Inflammatory macrophage (primary cell): ENCODE measurements around the gene LINGO3.

Experiments
- DNase-seq, 2 donors: peaks; one replicate each; pipeline ENCODE4 v3.0.0-alpha.2; 2020 to 2022

LINGO3 gene

DNA sequence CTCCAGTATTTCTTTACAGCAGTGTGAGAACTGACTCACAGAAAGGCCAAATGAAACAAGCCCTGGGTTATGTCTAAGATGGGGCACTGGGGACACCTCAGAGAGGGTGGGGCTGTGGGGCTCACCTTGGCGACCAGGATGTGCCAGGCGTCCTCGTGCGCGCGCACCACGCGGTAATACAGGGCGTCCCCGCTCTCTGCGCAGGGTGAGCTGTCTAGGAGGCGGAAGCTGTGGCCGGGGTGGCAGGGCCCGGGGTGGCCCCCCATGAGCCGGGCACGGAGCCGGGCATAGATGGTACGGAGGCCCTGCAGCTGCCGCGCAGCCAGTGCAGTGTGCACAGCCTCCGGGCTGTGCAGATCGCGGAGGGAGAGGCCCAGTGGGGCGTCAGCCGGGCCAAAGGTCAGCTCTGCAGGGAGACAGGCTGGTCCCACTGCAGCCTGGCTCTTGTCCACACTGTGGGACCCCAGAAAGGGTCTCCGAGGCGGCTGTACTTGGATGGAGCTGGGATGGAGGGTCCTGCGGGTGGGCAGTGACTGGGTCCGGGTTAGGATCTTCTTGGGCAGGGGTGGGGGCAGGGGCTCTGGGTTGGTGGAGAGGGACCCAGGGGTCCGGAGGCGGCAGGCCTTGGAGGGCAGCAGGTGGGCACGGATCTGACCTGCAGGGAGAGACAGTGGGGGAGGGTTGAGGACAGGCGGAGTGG, 29.3 kb downstream of the LINGO3 start:
- DNase-seq, result no peak

DNA sequence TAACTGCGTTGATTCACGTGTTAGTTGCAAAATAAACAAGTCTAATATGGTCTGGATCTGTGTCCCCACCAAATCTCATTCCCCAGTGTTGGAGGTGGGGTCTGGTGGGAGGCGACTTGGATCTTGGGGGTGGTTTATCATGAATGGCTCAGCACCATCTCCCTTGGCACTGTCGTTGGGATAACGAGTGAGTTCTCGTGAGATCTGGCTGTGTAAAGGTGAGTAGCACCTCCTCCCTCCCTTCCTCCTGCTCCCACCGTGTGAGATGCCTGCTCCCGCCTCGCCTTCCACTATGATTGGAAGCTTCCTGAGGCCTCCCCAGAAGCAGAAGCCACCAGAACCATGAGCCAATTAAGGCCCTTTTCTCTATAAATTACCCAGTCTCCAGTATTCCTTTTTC, 30.8 kb downstream of the LINGO3 start:
- no peak for DNase-seq

DNA sequence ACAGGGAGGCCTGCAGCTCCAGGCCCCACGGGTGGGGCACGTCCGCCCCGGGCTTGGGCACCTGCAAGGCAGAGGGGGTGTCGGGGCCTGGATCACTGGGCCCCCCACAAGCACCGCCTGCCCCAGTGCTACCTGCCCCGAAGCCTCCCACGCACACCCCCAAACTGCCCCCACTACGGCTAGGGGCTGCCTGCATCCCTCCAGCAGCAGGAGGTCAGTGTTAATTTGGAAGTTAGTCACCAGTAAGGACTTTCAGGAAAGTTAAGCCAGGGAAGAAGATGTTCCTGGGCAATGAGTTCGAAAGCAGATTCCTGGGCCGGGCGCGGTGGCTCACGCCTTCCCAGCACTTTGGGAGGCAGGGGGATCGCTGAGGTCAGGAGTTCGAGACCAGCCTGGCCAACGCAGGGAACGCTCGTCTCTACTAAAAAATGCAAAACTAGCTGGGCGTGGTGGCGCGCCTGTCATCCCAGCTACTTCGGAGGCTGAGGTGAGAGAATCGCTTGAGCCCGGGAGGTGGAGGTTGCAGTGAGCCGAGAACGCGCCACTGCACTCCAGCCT, 31.4 kb downstream of the LINGO3 start:
- DNase-seq, result no peak

DNA sequence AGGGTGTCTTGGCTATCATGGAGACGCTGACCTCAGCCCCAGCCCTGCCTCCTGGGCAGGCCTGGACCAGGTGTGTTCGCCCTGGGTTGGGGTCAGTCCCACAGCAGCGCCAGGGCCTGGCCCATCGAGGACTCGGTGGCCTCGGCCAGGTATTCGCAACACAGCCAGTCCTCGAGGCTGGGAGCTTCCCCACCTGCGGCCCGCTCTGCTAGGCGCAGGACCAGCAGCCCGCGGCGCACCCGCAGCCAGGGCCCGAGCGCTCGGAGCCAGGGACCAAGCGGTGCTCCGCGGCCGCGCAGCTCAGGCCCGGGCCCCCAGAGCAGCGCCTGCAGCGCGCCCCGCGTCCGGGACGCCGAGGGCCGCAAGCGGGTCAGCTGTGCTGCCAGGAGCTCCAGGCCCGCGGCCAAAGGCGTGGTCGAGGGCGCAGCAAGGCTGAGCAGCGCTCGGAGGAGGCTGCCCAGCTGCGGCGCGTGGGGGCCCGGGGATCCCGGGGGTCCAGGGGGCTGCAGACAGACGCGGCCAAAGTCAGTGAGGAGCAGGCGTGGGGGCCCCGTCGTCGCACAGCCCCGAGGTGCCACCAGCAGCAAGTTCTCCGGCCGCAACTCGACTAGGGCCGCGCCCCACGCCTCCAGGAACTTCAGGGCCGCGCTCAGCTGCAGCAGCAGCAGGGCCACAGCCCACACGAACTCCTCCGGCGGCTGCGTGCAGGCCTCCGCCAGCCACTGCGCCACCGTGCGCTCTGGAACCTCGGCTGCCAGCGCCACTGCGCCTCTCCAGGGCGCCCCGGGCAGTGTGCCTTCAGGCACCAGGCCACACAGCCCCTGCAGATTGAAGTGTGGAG, 32.1 kb downstream of the LINGO3 start:
- DNase-seq, result no peak

DNA sequence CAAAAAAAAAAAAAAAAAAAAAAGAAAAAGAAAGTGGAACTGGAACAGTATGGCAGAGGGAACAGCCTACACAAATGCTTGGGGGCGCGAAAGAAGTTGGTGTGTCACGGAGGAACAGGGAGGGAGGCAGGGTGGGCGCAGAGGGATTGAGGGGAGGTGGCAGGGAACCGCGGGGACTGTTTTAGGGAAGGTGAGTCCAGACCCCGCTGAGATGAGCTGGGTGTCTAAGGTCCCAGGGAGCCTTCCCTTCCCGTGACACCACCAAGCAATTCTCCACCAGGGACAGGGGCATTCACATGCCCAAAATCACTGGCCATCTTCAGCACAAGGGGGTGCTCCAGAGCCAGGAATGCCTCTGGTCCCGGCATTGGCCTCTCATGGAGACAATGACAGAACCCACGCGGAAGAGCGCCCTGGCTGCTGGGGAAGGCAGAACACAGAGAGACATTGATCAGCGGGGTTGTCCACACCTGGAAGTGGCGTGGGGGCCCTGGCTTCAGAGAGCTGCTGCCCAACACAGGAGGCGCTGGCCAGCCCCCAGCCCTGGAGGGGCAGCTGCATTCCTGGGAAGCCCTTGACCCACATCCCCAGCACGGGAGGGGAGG, 32.9 kb downstream of the LINGO3 start:
- peak; percentile 80 to 81 for DNase-seq

DNA sequence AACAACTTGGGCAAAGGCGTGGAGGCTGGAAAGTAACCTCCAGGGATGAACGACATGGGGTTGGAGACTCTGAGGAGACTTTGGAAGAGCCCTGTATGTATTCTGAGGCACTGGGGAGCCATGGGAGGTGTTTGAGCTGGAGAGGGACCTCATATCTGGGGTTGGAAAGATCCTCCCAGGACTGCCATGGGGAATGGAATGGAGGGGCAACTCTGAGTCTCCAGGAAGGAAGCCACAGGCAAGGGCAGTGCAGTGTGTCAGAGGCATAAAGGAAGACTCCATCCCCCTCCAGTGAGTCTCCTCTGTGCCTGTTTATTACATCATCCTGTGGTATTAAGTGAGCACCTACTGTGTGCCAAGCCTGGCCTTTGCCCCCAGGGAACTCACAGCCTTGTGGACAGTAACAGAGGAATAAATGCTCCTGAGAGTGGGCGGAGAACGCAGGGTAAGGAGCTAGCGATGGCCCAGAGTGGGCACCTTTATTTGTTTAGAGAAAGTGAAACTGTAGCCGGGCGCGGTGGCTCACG, 33.7 kb downstream of the LINGO3 start:
- DNase-seq, result no peak

DNA sequence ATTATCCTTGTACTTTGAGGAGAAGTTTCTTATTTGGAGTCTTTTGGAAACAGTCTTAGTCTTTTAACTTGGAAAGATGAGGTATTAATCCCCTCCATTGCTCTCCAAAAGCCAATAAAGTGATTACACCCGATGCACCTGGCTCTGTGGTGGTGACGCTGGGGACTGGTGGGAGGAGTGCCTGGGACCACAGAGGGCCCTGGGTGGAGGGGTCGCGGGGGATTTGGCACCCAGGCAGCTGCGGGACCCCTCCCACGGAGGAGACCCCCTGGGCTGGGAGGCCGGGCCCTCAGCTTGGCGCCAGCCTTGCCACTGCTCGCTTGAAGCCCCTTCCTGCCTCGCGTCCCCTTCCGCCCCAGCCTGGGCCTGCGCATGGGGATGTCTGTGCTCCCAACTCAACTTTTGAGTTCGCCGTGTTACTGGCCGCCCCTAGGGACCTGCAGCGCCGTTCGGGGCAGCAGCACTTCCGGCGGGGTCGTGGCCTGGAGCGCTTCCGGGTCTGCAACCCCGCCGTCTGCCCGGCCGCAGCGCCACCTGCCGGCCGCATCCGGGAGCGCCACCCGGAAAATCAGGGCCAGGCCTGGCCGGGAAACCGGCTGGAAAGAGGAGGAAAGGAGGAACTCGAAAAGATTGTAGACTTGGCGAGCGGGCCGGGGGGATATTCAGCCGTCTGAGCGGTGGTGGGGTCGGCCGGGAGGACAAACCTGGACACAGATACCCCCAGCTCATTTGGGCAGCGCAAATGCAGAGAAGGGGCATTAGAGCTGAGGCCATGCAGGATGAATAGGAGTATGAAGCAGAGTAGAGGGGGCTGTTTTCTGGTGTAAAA, 34.4 kb downstream of the LINGO3 start:
- peak; percentile 73 to 80 for DNase-seq

DNA sequence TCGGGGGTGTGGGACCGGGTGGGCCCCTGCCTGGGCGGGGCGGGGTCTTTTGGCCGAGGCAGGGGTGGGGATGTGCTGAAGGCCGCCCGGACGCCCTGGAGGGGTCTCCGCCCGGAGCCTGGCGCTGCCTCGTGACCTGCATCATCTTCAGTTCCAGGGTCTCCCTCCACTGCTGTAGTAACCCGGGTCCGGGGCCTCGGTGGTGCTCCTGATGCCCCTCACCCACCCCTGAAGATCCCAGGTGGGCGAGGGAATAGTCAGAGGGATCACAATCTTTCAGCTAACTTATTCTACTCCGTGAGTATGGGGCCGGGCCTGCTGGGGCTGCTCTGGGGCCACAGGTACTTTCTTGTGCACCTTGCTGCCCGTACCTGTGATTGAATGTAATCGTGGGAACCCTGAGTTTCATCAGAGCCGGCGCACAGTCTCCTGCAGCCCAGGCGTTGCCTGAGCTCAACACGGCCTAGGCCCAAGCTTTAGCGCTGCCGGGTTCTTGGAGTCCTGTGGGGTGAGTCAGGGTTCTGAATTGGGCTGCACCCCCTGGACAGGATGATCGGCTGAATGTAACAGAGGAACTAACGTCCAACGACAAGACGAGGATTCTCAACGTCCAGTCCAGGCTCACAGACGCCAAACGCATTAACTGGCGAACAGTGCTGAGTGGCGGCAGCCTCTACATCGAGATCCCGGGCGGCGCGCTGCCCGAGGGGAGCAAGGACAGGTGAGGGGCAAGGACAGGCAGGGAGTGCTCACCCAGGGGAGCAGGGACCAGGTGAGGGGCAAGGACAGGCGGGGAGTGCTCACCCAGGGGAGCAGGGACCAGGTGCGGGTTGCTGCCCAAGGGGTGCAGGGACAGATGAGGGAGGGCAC, 36.5 kb downstream of the LINGO3 start:
- peak in 1 of 2 donors; percentile 48 for DNase-seq

DNA sequence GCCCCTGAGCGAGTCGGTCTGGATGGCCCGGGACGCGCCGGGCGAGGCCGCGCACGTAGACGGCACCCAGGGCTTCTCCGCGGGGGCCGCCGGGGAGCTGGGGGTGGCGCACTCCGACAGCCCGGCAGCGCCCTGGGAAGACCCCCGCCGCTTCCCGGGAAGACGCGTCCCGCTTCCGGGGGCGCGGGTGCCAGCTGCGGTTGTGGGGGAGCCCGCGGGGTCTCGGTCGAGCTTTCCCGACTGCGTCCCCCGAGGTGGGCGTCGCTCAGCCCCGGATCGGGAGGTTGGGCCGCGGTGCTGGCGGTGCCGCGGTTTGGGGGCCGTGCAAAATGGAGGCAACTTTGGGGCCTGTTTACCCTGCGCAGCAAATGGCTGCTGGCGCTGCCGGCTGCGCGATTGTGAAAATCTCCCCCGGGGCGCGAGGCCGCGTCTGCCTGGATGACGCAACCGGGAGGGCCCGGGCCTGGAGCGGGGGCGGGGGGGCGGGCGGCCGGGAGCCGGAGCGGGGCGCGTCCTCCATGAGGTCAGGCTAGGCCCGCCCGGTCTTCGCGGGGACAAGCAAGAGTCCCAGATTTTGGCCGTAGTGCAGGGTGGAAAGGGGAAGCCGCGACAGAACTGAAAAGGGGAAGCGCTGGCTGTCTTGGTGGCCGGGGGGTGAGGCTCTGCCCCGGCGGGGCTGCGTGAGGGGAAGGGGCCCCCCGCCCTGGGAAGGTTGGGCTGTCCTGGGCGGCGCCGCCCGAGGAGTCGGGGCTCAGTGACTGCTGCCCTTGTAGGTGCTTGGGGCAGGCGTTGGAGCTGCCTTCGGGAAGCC, 37.3 kb downstream of the LINGO3 start:
- peak; percentile 98 for DNase-seq

DNA sequence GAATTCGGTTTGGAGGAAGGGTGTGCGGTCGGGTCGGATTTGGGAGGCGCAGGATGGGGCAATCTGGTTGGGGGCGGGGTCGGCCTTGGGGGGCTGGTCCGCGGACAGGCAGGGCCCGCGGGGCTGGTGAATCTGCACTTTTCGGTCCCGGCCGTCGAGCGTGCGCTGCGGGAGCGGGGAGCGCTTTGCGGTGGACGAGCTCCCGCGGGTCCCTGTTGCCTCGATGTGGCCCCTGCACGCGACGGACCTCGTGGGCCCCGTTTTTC, 37.9 kb downstream of the LINGO3 start:
- DNase-seq, result peak; percentile 46 to 53

DNA sequence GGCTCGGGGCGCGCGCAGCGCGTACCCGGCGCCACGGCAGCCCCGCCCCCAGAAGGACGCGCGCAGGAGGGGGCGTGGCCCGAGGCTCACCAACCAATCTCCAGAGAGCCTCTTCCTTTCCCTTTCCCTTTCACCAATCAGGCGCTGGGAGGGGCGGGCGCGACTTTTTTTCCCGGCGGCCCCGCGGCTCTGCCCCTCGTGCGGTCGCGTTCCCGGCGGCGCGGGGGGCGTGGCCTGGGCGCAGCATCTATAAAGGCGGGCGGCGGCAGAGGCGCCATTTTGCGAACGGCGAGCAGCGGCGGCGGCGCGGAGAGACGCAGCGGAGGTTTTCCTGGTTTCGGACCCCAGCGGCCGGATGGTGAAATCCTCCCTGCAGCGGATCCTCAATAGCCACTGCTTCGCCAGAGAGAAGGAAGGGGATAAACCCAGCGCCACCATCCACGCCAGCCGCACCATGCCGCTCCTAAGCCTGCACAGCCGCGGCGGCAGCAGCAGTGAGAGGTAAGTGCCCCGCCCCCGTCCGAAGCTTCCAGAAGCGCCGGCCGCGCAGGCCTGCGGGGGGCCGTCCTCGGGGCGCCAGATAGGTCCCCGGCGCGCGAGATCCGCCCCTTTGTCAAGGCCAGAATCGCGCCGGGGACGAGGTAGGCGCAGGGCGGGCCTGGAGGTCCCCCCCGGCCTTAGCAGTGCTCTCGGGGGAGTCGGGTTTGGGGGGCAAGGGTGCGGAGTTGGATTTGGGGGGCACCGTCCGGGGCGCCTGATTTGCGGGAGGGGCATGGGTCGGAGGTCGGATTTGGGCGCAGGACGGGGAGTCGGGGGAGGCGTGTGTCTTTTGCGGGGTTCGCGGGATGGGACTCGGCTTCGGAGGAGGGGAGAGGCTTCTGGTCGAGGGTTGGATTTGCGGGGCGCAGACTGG, 38.5 kb downstream of the LINGO3 start:
- DNase-seq, result peak; percentile 97 to 98

DNA sequence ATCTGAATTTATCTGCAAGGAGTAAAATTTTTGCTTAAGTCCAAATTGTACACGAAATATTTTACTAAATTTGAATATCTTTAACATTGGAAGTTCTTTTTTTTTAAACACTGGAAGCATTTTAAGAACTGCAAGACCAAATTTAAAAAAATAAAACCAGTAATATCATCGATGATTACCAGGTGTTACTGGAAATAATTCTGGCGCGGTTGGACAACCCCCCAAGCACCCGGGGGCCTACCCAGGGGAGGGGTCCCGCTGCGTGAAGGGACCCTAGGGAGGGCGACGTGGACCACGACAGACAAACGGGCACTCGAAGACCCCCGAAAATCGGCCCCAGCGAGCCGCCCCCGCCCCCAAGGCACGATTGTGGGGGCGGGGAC, 39.1 kb downstream of the LINGO3 start:
- no peak for DNase-seq

DNA sequence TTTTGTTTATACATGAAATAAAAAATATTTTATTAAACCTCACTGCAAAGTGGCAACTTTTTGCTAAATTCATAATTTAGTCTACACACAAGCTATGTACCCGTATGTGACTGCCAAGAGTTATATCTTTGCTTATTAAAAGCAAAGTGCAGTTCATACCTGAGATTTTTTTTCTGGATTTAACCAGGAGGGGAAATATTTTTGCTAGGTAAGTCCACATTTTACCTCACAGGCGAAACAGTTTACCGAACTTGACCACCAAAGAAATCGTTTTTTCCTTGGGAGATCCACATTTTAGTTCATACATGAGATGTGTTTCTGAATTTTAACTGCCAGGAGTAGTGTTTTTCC, 39.5 kb downstream of the LINGO3 start:
- no peak for DNase-seq

DNA sequence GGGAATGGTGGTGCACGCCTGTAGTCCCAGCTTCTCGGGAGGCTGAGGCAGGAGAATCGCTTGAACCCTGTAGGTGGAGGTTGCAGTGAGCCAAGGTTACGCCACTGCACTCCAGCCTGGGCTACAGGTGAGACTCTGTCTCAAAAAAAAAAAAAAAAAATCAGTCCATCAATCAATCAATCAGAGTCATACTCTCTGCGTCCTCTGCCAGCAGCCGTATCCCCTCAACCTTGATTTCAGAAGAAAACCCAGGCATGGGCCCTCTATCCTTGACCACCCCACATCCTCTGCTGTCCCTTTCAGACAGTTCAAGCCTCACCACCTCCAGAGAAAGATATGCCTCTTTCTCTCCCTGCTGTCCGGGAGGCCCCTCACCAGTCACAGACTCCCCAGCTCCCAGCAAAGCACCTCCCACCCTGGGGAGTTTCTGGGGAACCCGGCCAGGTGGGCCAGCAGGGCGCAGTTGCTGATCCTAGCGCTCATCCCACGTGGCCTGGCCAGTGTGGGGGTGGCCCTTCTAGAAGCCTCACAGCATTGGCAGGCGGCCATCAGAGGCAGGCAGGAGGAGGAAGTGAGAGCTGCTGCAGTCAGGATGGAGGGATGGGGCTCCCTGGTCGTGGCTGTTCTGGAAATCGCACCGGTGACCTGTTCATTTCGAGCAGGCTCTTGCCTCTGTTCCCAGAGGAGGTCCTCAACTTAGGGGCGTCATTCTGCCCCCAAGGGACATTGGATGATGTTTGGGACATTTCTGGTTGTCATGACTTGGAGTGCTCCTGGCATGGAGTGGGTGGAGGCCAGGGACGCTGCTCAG, 41.6 kb downstream of the LINGO3 start:
- peak; percentile 85 to 93 for DNase-seq

DNA sequence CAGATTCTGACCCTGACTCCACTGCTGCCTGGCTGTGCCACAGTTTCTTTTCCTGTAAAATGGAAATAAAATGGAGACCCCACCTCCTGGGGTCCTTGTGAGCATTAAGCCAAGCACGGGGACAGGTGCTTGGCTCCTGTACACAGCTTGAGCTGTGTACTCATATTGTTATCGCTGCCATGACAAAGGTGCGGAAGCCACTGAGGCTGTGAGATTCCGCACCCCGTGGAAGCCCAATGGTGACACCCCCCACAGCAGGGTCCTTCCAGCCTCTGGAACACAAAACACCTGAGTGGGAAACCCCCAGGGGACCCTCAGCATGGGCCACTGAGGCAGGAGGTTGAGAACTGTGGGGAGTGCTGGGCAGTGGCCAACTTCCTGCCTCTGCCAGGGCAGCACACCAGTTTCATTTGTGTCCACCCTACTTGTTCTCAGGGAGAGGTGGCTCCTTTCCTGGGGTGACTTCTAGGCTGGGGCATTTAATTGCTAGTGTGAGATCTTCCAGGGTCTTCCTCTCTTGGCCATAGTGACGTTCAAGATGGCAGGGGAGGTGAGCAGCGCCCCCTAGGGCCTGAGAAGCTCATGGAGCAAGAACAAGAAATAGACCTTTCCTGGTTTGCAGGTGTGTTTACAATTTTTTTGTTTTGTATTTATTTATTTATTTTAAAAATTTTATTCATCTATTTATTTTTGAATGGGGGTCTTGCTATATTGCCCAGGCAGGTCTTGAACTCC, 46.3 kb downstream of the LINGO3 start:
- DNase-seq, result peak in 1 of 2 donors; percentile 60

DNA sequence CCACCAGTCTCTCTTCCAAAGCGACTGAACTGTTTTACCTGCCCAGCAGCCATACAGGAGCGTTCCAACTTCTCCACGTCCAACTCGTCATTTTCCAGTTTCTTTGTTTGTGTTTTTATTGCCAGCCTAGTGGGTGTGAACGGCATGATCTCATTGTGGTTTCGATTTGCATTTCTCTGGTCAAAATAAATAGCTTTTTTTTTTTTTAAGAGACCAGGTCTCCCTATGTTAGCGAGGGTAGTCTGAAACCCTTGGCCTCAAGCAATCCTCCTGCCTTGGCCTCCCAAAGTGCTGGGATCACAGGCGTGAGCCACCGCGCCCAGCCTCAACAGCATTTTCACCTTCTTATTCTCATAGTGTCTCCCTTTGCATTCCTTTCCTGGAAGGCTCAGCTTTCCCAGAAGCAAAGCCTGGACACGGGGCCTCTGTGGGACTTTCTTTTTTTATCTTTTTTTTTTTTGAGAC, 47.6 kb downstream of the LINGO3 start:
- DNase-seq, result peak in 1 of 2 donors; percentile 3

DNA sequence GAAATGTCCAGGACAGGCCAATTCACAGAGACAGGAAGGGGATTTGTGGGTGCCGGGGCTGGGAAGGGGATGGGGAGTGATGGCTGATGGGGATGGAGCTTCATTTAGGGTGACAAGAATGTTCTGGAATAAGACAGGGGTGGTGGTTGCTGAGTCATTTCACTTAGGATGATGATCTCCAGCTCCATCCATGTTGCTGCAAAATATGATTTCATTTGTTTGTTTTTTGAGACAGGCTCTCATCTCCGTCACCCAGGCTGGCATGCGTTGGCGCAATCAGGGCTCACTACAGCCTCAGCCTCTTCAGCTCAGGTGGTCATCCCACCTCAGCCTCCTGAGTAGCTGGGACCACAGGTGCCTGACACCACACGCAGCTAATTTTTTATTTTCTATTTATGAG, 48.6 kb downstream of the LINGO3 start:
- DNase-seq, result no peak
